K562 (cell line): Measurements from ENCODE around the gene SPOCD1. TPM values are rescaled to one million over a fixed set of nuclear protein-coding genes. Genes with fewer than 3 reads are reported as not detected.

Source experiments
- ATAC-seq: fragments of 200-7000 bp; cut with Tn5 transposase; 3 replicates; pipeline ENCODE4 v1.9.1; 2020; ENCODE audit warnings: moderate library complexity
- BruUV-seq: library from RNA; stranded (reverse); fragments of 400-500 nt; replicated peaks from 2 replicates; lab custom pipeline; 2021; lab: Mats Ljungman, UMichigan
- CTCF ChIA-PET: fragments of 300-600 bp; formaldehyde crosslinking; extraction: SDS; loops from one replicate; lab custom pipeline; 2021; ENCODE audit warnings: low intra/inter-chr PET ratio; lab: Yijun Ruan, JAX
- POLR2A ChIA-PET: fragments of 300-600, 350-650 bp; sonication (Branson Sonifier 250); formaldehyde crosslinking; extraction: SDS; loops from one replicate; lab custom pipeline; 2021; ENCODE audit warnings: antibody characterized with exemption, inconsistent platforms; lab: Yijun Ruan, JAX
- DNase-seq, 4 experiments: peaks; one replicate each; pipeline versions ENCODE4 v3.0.0 to v3.0.0-alpha.2; 2011 to 2018; ENCODE audit warnings: low spot score in 3 of 4, mixed read lengths in 3 of 4; ENCODE audit errors: extremely low read depth in 1 of 4
- FAIRE-seq: peaks from 2 replicates; lab custom pipeline; 2011; peaks lifted over from hg19 to GRCh38; lab: Jason Lieb, UNC
- H2AFZ ChIP-seq: 2 replicates; pipeline ENCODE4 v1.6.0; 2011; ENCODE audit warnings: low read depth, low read length, control low read depth, inconsistent platforms
- H3K27ac ChIP-seq: fragments of 200-600 bp; 3 replicates; pipeline ENCODE4 v1.8.0; 2011; ENCODE audit warnings: low read depth, mild to moderate bottlenecking, control low read depth, inconsistent platforms, low read length, moderate library complexity, mixed read lengths; ENCODE audit errors: extremely low read depth
- H3K27me3 ChIP-seq, 2 experiments: fragments of 300-600 bp in 1 of 2; 2 replicates in 1 of 2; 3 replicates in 1 of 2; pipeline versions ENCODE4 v1.6.0 to v1.8.0; 2011; ENCODE audit warnings: inconsistent platforms in 2 of 2, low read length in 2 of 2, mild to moderate bottlenecking in 1 of 2, mixed read lengths in 1 of 2, moderate library complexity in 1 of 2; ENCODE audit not compliant: control insufficient read depth in 2 of 2, insufficient read depth in 2 of 2
- H3K36me3 ChIP-seq: fragments of 300-600 bp; 3 replicates; pipeline ENCODE4 v1.8.0; 2011; ENCODE audit warnings: mild to moderate bottlenecking, low read length, inconsistent platforms; ENCODE audit not compliant: control insufficient read depth, insufficient read depth
- H3K4me1 ChIP-seq, 2 experiments: fragments of 200-600 bp in 1 of 2; replicated peaks in 1 of 2; 2 replicates in 1 of 2; 3 replicates in 1 of 2; pipeline versions ENCODE4 v1.5.1 to v1.8.0; 2011; ENCODE audit warnings: inconsistent platforms in 2 of 2, low read length in 2 of 2, mild to moderate bottlenecking in 1 of 2, mixed read lengths in 1 of 2, moderate library complexity in 1 of 2; ENCODE audit not compliant: control insufficient read depth in 2 of 2, insufficient read depth in 2 of 2
- H3K4me2 ChIP-seq: 2 replicates; pipeline ENCODE4 v1.6.1; 2011; ENCODE audit warnings: low read length, control low read depth, inconsistent platforms, mixed read lengths; ENCODE audit not compliant: insufficient read depth
- H3K4me3 ChIP-seq: fragments of 200-600 bp; sonication (generic), shearing (Covaris generic); 2 replicates; pipeline ENCODE4 v1.5.1; 2016; ENCODE audit warnings: control low read depth, inconsistent platforms
- H3K79me2 ChIP-seq: fragments of 200-600 bp; 3 replicates; pipeline ENCODE4 v1.8.0; 2011; ENCODE audit warnings: low read length, inconsistent platforms; ENCODE audit not compliant: control insufficient read depth, insufficient read depth
- H3K9ac ChIP-seq, 2 experiments: 2 replicates each; pipeline versions ENCODE4 v1.6.0 to v1.6.1; 2011; ENCODE audit warnings: low read depth in 2 of 2, low read length in 2 of 2, control low read depth in 1 of 2, inconsistent platforms in 1 of 2, mild to moderate bottlenecking in 1 of 2, mixed read lengths in 1 of 2; ENCODE audit not compliant: insufficient read depth in 1 of 2
- H3K9me1 ChIP-seq: one replicate; pipeline ENCODE4 v1.6.0; 2011; ENCODE audit warnings: inconsistent platforms, mild to moderate bottlenecking, low read length, moderate library complexity; ENCODE audit not compliant: control insufficient read depth, insufficient read depth
- H3K9me3 ChIP-seq: replicated peaks from 2 replicates; pipeline ENCODE4 v1.5.1; 2011; ENCODE audit warnings: low read depth, low read length, inconsistent platforms; ENCODE audit not compliant: control insufficient read depth, insufficient read depth
- H4K20me1 ChIP-seq: replicated peaks from 2 replicates; pipeline ENCODE4 v1.6.1; 2011; ENCODE audit warnings: low read length, inconsistent platforms, mixed read lengths; ENCODE audit not compliant: control insufficient read depth, insufficient read depth
- CTCF ChIP-seq, 3 experiments: IDR thresholded peaks in 2 of 3; conservative IDR thresholded peaks in 1 of 3; 2 replicates each; pipeline ENCODE4 v1.5.1; 2011 to 2012; ENCODE audit warnings: low read length in 3 of 3, mild to moderate bottlenecking in 3 of 3, control low read depth in 2 of 3, improper control_type of control experiment in 1 of 3, inconsistent platforms in 1 of 3, low read depth in 1 of 3, mixed read lengths in 1 of 3, moderate library complexity in 1 of 3; ENCODE audit not compliant: insufficient read depth in 2 of 3
- KHSRP ChIP-seq: fragments of 450-650 bp; IDR thresholded peaks from 2 replicates; pipeline ENCODE4 v1.6.1; 2017
- RAD21 ChIP-seq, 2 experiments: fragments of 250-450 bp in 1 of 2; fragments of 450-650 bp in 1 of 2; sonication (Bioruptor Pico) in 1 of 2; formaldehyde crosslinking in 1 of 2; IDR thresholded peaks in 1 of 2; conservative IDR thresholded peaks in 1 of 2; 2 replicates each; pipeline versions ENCODE4 v1.4.0 to v1.8.0; 2020 to 2022; ENCODE audit warnings: mild to moderate bottlenecking in 2 of 2, moderate library complexity in 1 of 2
- RBM25 ChIP-seq: fragments of 200-400 bp; formaldehyde crosslinking; IDR thresholded peaks from 2 replicates; pipeline ENCODE4 v1.6.1; 2018; ENCODE audit warnings: low read length, low read depth, moderate library complexity; ENCODE audit not compliant: severe bottlenecking
- ZNF274 ChIP-seq: IDR thresholded peaks from 2 replicates; pipeline ENCODE4 v1.6.1; 2011; ENCODE audit warnings: low read depth, mild to moderate bottlenecking, low read length, moderate library complexity, borderline replicate concordance
- WGBS: fragments of 100-300 bp; shearing (Covaris generic); methylation state at CpG from one replicate; pipeline ENCODE4 v1.1.6; 2016; ENCODE audit warnings: low coverage, mixed read lengths; ENCODE audit not compliant: insufficient coverage; ENCODE audit errors: missing lambda C conversion rate; 5-methylcytosine and 5-hydroxymethylcytosine counted together
- in situ Hi-C: fragments of 300-500 bp; cut with MboI; formaldehyde crosslinking; loops from 4 replicates; pipeline ENCODE4 v1.15.0; 2018; ENCODE audit warnings: inconsistent platforms, mixed read lengths
- intact Hi-C: fragments of 100-400 bp; cut with micrococcal nuclease; formaldehyde crosslinking; loops from 2 replicates; pipeline ENCODE4 v1.14.2; 2022
- polyA plus RNA-seq, 8 experiments: library from polyadenylated mRNA; depleted of rRNA in 4 of 8; stranded (reverse) in 5 of 8; unstranded in 3 of 8; fragments of >200 nt; fragmentation: Nextera tagmentation in 2 of 8; fragmentation: Illumina TruSeq in 1 of 8; extraction: Ambion mirVana in 2 of 8; extraction: Trizol in 1 of 8; gene quantifications; 2 replicates each; pipeline versions ENCODE4 v1.2.1 to v1.2.3, GENCODE V29; 2011 to 2014; ENCODE audit warnings: inconsistent platforms in 1 of 8, missing spikeins in 1 of 8
- total RNA-seq, 7 experiments: library from RNA; depleted of rRNA in 6 of 7; stranded (reverse); fragments of >200 nt in 6 of 7; fragmentation: Illumina TruSeq in 2 of 7; extraction: Trizol in 2 of 7; gene quantifications; 2 replicates each; pipeline versions ENCODE4 v1.2.1 to v1.2.3, GENCODE V29; 2011 to 2021; ENCODE audit warnings: low replicate concordance in 1 of 7

The SPOCD1 gene
- total and polyA plus RNA-seq, 9 of the 15 experiments (the other 6 are each of a cell fraction or from before 2014, with no cell fraction given): 0.03 to 0.71 (median 0.26) TPM; not detected in 1

- Histone ChIP-seq H3K9me1 (no peaks in the 10 kb centered on the region), H3K4me2 (no peak overlapping the region), H3K4me3 (no peak overlapping the region), H3K4me1 (peaks cover 5 to 10% of the 10 kb centered on the region in 2 experiments; a peak in 3 of 5 replicates), H3K36me3 (no peaks in the 10 kb centered on the region), H3K9ac (no peak overlapping the region), H3K27ac (no peak overlapping the region), H3K79me2 (no peaks in the 10 kb centered on the region), H2AFZ (no peak overlapping the region), H3K27me3 (no peaks in the 10 kb centered on the region; a peak in 1 of 5 replicates), H4K20me1 (no peaks in the 10 kb centered on the region), H3K9me3 (no peaks in the 10 kb centered on the region)
- CTCF ChIA-PET: no interaction called here
- ATAC-seq (peak; percentile 55; the same call in 2 of the 3 replicates), DNase-seq (peak in 1 of 4 experiments; percentile 23), FAIRE-seq (peak; percentile 44)
- BruUV-seq: no TSS peak
- in situ Hi-C loops (no loop called here), intact Hi-C loops (no loop called here)
- 17% methylated on average over 6 of the region's 6 CpGs for WGBS
- POLR2A ChIA-PET: interaction anchor here (1.0 to 3.2 kb wide), 3 partner anchors 9 to 19 kb away, joined by 4 to 11 read pairs (median 6); partner anchors contain the start of gene SPOCD1
- TF ChIP-seq CTCF (IDR thresholded peaks at IDR 0.05 in 2 of 3, conservative IDR thresholded peaks at IDR 0.05 in 1 of 3; ENCODE audit: insufficient read depth in 2 of 3, low read depth in 1 of 3, low read length in 3 of 3): peak in 1 of 3 experiments; percentile 15; a peak in 1 of 6 replicates
- no peak for TF ChIP-seq KHSRP
- peak in 1 of 2 experiments; percentile 50; a peak in 2 of 4 replicates for TF ChIP-seq RAD21 (CRISPR knock-in tag; conservative IDR thresholded peaks at IDR 0.05 in 1 of 2, IDR thresholded peaks at IDR 0.05 in 1 of 2)
- TF ChIP-seq ZNF274: no peak
- peak; percentile 29 for TF ChIP-seq RBM25
Observed at GRCh38 chr1:31834501-31834900, 18.7 kb upstream of the SPOCD1 start.
